HG02588 (cell line): ENCODE results near the gene GMDS.

Experiments
- ATAC-seq: cut with Tn5 transposase; IDR thresholded peaks from one replicate; pipeline ENCODE4 v1.9.1; 2021; ENCODE audit warnings: mild to moderate bottlenecking, moderate library complexity; ENCODE audit not compliant: unreplicated experiment

Gene GMDS

GRCh38 chr6:1584996-1585668 lies 660.3 kb downstream of the GMDS start:
- ATAC-seq = no peak

- ATAC-seq = no peak
These were observed 661.3 kb downstream of the GMDS start for GRCh38 chr6:1584146-1584545.

GRCh38 chr6:1581120-1581991 lies 664.0 kb downstream of the GMDS start:
- ATAC-seq = no peak

GRCh38 chr6:1580585-1580984 lies 664.8 kb downstream of the GMDS start:
- no peak for ATAC-seq

GRCh38 chr6:1580109-1580508 lies 665.3 kb downstream of the GMDS start:
- ATAC-seq = no peak

GRCh38 chr6:1579096-1579495 lies 666.3 kb downstream of the GMDS start:
- ATAC-seq = no peak

- no peak for ATAC-seq
These were observed 667.3 kb downstream of the GMDS start for GRCh38 chr6:1577896-1578745.

GRCh38 chr6:1577146-1577680 lies 668.2 kb downstream of the GMDS start:
- no peak for ATAC-seq

GRCh38 chr6:1576711-1577110 lies 668.7 kb downstream of the GMDS start:
- ATAC-seq = no peak

GRCh38 chr6:1576166-1576565 lies 669.2 kb downstream of the GMDS start:
- no peak for ATAC-seq

- ATAC-seq = no peak
These were observed 670.0 kb downstream of the GMDS start for GRCh38 chr6:1575210-1576041.

- ATAC-seq = no peak
These were observed 670.6 kb downstream of the GMDS start for GRCh38 chr6:1574890-1575209.

GRCh38 chr6:1574083-1574761 lies 671.2 kb downstream of the GMDS start:
- no peak for ATAC-seq
